BJ (cell line): ENCODE results near the gene FAM107B. TPM values are rescaled to one million over a fixed set of nuclear protein-coding genes. Genes with fewer than 3 reads are reported as not detected.

Experiments
- CTCF ChIA-PET: fragments of 350-600 bp; formaldehyde crosslinking; extraction: SDS; loops from one replicate; lab custom pipeline; 2021; ENCODE audit warnings: antibody characterized with exemption, inconsistent platforms; lab: Yijun Ruan, JAX
- POLR2A ChIA-PET: fragments of 300-600 bp; sonication (Branson Sonifier 250); formaldehyde crosslinking; extraction: SDS; loops from one replicate; lab custom pipeline; 2021; ENCODE audit warnings: antibody characterized with exemption; lab: Charles Lee
- DNase-seq: peaks from one replicate; pipeline ENCODE4 v3.0.0-alpha.2; 2011; ENCODE audit warnings: low read depth
- H3K27me3 ChIP-seq: 2 replicates; pipeline ENCODE4 v1.6.0; 2011; ENCODE audit warnings: low read length; ENCODE audit not compliant: control insufficient read depth, insufficient read depth
- H3K36me3 ChIP-seq: 2 replicates; pipeline ENCODE4 v1.5.1; 2011; ENCODE audit warnings: low read length; ENCODE audit not compliant: control insufficient read depth, insufficient read depth
- H3K4me3 ChIP-seq: 2 replicates; pipeline ENCODE4 v1.5.1; 2011; ENCODE audit warnings: low read depth, mild to moderate bottlenecking, control low read depth, low read length
- polyA plus RNA-seq: library from polyadenylated mRNA; depleted of rRNA; stranded (reverse); fragments of >200 nt; gene quantifications from 2 replicates; pipeline ENCODE4 v1.2.3, GENCODE V29; 2011
- TF ChIP-seq, protein P1 (sequence below): IDR thresholded peaks from 2 replicates; pipeline ENCODE4 v1.5.1; 2011; ENCODE audit warnings: low read depth, mild to moderate bottlenecking, control low read depth, inconsistent platforms, low read length, moderate library complexity; ENCODE audit not compliant: insufficient read depth

Gene FAM107B
- polyA plus RNA-seq, 1 experiment = 11.3 TPM

- no peak overlapping the region for H3K4me3 ChIP-seq
- no peaks in the 10 kb centered on the region; the same call in 1 of the 2 replicates for H3K27me3 ChIP-seq
- CTCF ChIA-PET = no interaction called here
- H3K36me3 ChIP-seq = no peaks in the 10 kb centered on the region
- no peak for DNase-seq
- POLR2A ChIA-PET = no interaction called here
- TF ChIP-seq, protein P1, sequence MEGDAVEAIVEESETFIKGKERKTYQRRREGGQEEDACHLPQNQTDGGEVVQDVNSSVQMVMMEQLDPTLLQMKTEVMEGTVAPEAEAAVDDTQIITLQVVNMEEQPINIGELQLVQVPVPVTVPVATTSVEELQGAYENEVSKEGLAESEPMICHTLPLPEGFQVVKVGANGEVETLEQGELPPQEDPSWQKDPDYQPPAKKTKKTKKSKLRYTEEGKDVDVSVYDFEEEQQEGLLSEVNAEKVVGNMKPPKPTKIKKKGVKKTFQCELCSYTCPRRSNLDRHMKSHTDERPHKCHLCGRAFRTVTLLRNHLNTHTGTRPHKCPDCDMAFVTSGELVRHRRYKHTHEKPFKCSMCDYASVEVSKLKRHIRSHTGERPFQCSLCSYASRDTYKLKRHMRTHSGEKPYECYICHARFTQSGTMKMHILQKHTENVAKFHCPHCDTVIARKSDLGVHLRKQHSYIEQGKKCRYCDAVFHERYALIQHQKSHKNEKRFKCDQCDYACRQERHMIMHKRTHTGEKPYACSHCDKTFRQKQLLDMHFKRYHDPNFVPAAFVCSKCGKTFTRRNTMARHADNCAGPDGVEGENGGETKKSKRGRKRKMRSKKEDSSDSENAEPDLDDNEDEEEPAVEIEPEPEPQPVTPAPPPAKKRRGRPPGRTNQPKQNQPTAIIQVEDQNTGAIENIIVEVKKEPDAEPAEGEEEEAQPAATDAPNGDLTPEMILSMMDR = no peak
These were observed 73.2 kb downstream of the FAM107B start for GRCh38 chr10:14701466-14701865.

DNA sequence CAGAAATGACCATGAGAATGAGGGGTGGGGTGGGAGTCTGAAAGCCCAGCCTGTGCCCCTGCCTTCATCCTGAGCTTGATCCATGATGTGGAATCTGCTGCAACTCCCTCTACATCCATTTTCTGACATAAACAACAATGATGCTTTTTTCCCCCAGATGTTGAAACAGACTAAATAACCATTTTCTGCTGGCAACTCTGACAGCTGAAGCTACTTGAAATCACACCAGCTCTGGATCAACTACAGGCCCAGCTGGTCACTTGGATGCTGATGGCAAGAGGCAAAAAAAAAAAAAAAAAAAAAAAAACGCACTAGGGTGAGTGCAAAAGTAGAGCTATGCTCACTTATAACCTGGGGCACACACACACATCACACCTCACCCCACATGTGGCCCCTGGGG is 74.2 kb downstream of the FAM107B start:
- ChIA-PET CTCF (interaction anchor here (0.6 kb wide), 1 partner anchor 10 kb away, joined by 3 read pairs; no protein-coding TSS in a partner anchor), POLR2A (interaction anchor here (0.6 kb wide), 1 partner anchor 14 kb away, joined by 16 read pairs; no protein-coding TSS in a partner anchor)
- TF ChIP-seq, protein P1 = no peak
- DNase-seq = no peak
- no peaks in the 10 kb centered on the region for H3K36me3 ChIP-seq
- no peaks in the 10 kb centered on the region for H3K27me3 ChIP-seq
- no peak overlapping the region for H3K4me3 ChIP-seq

- H3K27me3 ChIP-seq = no peaks in the 10 kb centered on the region
- DNase-seq = no peak
- no peak overlapping the region for H3K4me3 ChIP-seq
- no peaks in the 10 kb centered on the region for H3K36me3 ChIP-seq
- CTCF ChIA-PET = interaction anchor here (1.1 to 1.2 kb wide), 2 partner anchors 15 to 162 kb away, joined by 3 read pairs; no protein-coding TSS in a partner anchor
- POLR2A ChIA-PET = no interaction called here
- TF ChIP-seq, protein P1 = no peak
These were observed 75.2 kb downstream of the FAM107B start for GRCh38 chr10:14699482-14699881.

- TF ChIP-seq, protein P1 = no peak
- H3K27me3 ChIP-seq = no peaks in the 10 kb centered on the region
- DNase-seq = no peak
- H3K36me3 ChIP-seq = no peaks in the 10 kb centered on the region
- POLR2A ChIA-PET = no interaction called here
- H3K4me3 ChIP-seq = no peak overlapping the region
- CTCF ChIA-PET = interaction anchor here (1.1 to 1.2 kb wide), 2 partner anchors 15 to 162 kb away, joined by 3 read pairs; no protein-coding TSS in a partner anchor
These were observed 75.9 kb downstream of the FAM107B start for GRCh38 chr10:14698829-14699170.

- TF ChIP-seq, protein P1 = no peak
- Histone ChIP-seq H3K4me3 (no peak overlapping the region), H3K27me3 (no peaks in the 10 kb centered on the region), H3K36me3 (no peaks in the 10 kb centered on the region)
- peak; percentile 73 for DNase-seq
- CTCF ChIA-PET = interaction anchor here (1.1 to 1.2 kb wide), 2 partner anchors 14 to 161 kb away, joined by 3 read pairs; no protein-coding TSS in a partner anchor
- POLR2A ChIA-PET = no interaction called here
These were observed 76.4 kb downstream of the FAM107B start for GRCh38 chr10:14698111-14698828.
